Fibroblast of the aortic adventitia (primary cell): ENCODE results near the gene PCK2. TPM values are rescaled to one million over a fixed set of nuclear protein-coding genes. Genes with fewer than 3 reads are reported as not detected.

Source experiments
- DNase-seq: peaks from one replicate; pipeline ENCODE4 v3.0.0-alpha.2; 2010; ENCODE audit warnings: low read depth
- H3K4me3 ChIP-seq: 2 replicates; pipeline ENCODE4 v1.5.1; 2011; ENCODE audit warnings: low read depth, mild to moderate bottlenecking, control low read depth, low read length, moderate library complexity
- CTCF ChIP-seq: IDR thresholded peaks from 2 replicates; pipeline ENCODE4 v1.5.1; 2011; ENCODE audit warnings: mild to moderate bottlenecking, low read length, control low read depth, inconsistent platforms; ENCODE audit not compliant: insufficient read depth
- total RNA-seq: library from RNA; depleted of rRNA; stranded (reverse); fragments of >200 nt; gene quantifications from 2 replicates; pipeline ENCODE4 v1.2.3, GENCODE V29; 2012; ENCODE audit warnings: low replicate concordance

PCK2 gene
- total RNA-seq, 1 donor = 36.5 TPM

- DNase-seq = no peak
- no peak overlapping the region for H3K4me3 ChIP-seq
- TF ChIP-seq CTCF = no peak
These were observed 12.7 kb downstream of the PCK2 start for GRCh38 chr14:24106672-24107271.

- no peak overlapping the region for H3K4me3 ChIP-seq
These were observed 14.3 kb downstream of the PCK2 start for GRCh38 chr14:24108336-24108874.

GRCh38 chr14:24110060-24110459, 15.9 kb downstream of the PCK2 start:
- no peak overlapping the region for H3K4me3 ChIP-seq
- TF ChIP-seq CTCF = no peak
- DNase-seq = no peak

More at GRCh38 chr14:24108336-24108874, 14.3 kb downstream of the PCK2 start:
- no peak for DNase-seq
- no peak for TF ChIP-seq CTCF

GRCh38 chr14:24110523-24110922, 16.4 kb downstream of the PCK2 start:
- H3K4me3 ChIP-seq = no peak overlapping the region
- DNase-seq = no peak
- no peak for TF ChIP-seq CTCF

- TF ChIP-seq CTCF = no peak
- no peak for DNase-seq
- peak overlapping the region; percentile 91 for H3K4me3 ChIP-seq
These were observed 19.3 kb downstream of the PCK2 start for GRCh38 chr14:24113379-24113800.

GRCh38 chr14:24113801-24114531, 19.9 kb downstream of the PCK2 start:
- peak overlapping the region; percentile 91 for H3K4me3 ChIP-seq
- TF ChIP-seq CTCF = no peak
- no peak for DNase-seq
